22Rv1 (cell line): ENCODE data around the gene CD99.

Experiments used
- ZFX ChIP-seq: fragments of 450-650 bp; IDR thresholded peaks from 2 replicates; pipeline ENCODE4 v1.6.1; 2017; ENCODE audit warnings: antibody characterized with exemption, borderline replicate concordance
- TF ChIP-seq, protein P1 (sequence below): fragments of 450-650 bp; IDR thresholded peaks from 2 replicates; pipeline ENCODE4 v1.5.1; 2017; ENCODE audit warnings: mild to moderate bottlenecking

DNA sequence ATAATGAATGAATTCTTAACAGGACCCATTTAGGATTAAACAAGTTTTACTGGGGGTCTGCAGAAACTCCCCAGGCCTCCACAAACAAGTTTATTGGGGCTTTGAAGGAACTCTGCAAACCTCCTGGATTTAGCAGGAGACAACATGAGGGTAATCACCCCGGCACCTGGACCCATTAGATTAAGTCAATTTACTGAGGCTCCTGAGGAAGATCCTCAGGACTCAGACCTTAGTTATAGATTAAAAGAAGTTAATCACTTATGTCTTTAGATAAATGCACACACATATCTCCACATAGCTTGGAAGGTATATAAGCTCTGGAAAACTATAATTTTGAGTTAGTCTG, 90.1 kb downstream of the CD99 start:
- TF ChIP-seq, protein P1, sequence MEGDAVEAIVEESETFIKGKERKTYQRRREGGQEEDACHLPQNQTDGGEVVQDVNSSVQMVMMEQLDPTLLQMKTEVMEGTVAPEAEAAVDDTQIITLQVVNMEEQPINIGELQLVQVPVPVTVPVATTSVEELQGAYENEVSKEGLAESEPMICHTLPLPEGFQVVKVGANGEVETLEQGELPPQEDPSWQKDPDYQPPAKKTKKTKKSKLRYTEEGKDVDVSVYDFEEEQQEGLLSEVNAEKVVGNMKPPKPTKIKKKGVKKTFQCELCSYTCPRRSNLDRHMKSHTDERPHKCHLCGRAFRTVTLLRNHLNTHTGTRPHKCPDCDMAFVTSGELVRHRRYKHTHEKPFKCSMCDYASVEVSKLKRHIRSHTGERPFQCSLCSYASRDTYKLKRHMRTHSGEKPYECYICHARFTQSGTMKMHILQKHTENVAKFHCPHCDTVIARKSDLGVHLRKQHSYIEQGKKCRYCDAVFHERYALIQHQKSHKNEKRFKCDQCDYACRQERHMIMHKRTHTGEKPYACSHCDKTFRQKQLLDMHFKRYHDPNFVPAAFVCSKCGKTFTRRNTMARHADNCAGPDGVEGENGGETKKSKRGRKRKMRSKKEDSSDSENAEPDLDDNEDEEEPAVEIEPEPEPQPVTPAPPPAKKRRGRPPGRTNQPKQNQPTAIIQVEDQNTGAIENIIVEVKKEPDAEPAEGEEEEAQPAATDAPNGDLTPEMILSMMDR: no peak
- no peak for TF ChIP-seq ZFX
